K562 (cell line): ENCODE results near the gene KPNA1. TPM values are rescaled to one million over a fixed set of nuclear protein-coding genes. Genes with fewer than 3 reads are reported as not detected.

ENCODE experiments used
- ATAC-seq: fragments of 200-7000 bp; cut with Tn5 transposase; 3 replicates; pipeline ENCODE4 v1.9.1; 2020; ENCODE audit warnings: moderate library complexity
- BruUV-seq: library from RNA; stranded (reverse); fragments of 400-500 nt; replicated peaks from 2 replicates; lab custom pipeline; 2021; lab: Mats Ljungman, UMichigan
- CTCF ChIA-PET: fragments of 300-600 bp; formaldehyde crosslinking; extraction: SDS; loops from one replicate; lab custom pipeline; 2021; ENCODE audit warnings: low intra/inter-chr PET ratio; lab: Yijun Ruan, JAX
- POLR2A ChIA-PET: fragments of 300-600, 350-650 bp; sonication (Branson Sonifier 250); formaldehyde crosslinking; extraction: SDS; loops from one replicate; lab custom pipeline; 2021; ENCODE audit warnings: antibody characterized with exemption, inconsistent platforms; lab: Yijun Ruan, JAX
- DNase-seq, 4 experiments: peaks; one replicate each; pipeline versions ENCODE4 v3.0.0 to v3.0.0-alpha.2; 2011 to 2018; ENCODE audit warnings: low spot score in 3 of 4, mixed read lengths in 3 of 4; ENCODE audit errors: extremely low read depth in 1 of 4
- FAIRE-seq: peaks from 2 replicates; lab custom pipeline; 2011; peaks lifted over from hg19 to GRCh38; lab: Jason Lieb, UNC
- H2AFZ ChIP-seq: 2 replicates; pipeline ENCODE4 v1.6.0; 2011; ENCODE audit warnings: low read depth, low read length, control low read depth, inconsistent platforms
- H3K27ac ChIP-seq: fragments of 200-600 bp; 3 replicates; pipeline ENCODE4 v1.8.0; 2011; ENCODE audit warnings: low read depth, mild to moderate bottlenecking, control low read depth, inconsistent platforms, low read length, moderate library complexity, mixed read lengths; ENCODE audit errors: extremely low read depth
- H3K27me3 ChIP-seq, 2 experiments: fragments of 300-600 bp in 1 of 2; 2 replicates in 1 of 2; 3 replicates in 1 of 2; pipeline versions ENCODE4 v1.6.0 to v1.8.0; 2011; ENCODE audit warnings: inconsistent platforms in 2 of 2, low read length in 2 of 2, mild to moderate bottlenecking in 1 of 2, mixed read lengths in 1 of 2, moderate library complexity in 1 of 2; ENCODE audit not compliant: control insufficient read depth in 2 of 2, insufficient read depth in 2 of 2
- H3K36me3 ChIP-seq: fragments of 300-600 bp; 3 replicates; pipeline ENCODE4 v1.8.0; 2011; ENCODE audit warnings: mild to moderate bottlenecking, low read length, inconsistent platforms; ENCODE audit not compliant: control insufficient read depth, insufficient read depth
- H3K4me1 ChIP-seq, 2 experiments: fragments of 200-600 bp in 1 of 2; replicated peaks in 1 of 2; 2 replicates in 1 of 2; 3 replicates in 1 of 2; pipeline versions ENCODE4 v1.5.1 to v1.8.0; 2011; ENCODE audit warnings: inconsistent platforms in 2 of 2, low read length in 2 of 2, mild to moderate bottlenecking in 1 of 2, mixed read lengths in 1 of 2, moderate library complexity in 1 of 2; ENCODE audit not compliant: control insufficient read depth in 2 of 2, insufficient read depth in 2 of 2
- H3K4me2 ChIP-seq: 2 replicates; pipeline ENCODE4 v1.6.1; 2011; ENCODE audit warnings: low read length, control low read depth, inconsistent platforms, mixed read lengths; ENCODE audit not compliant: insufficient read depth
- H3K4me3 ChIP-seq: fragments of 200-600 bp; sonication (generic), shearing (Covaris generic); 2 replicates; pipeline ENCODE4 v1.5.1; 2016; ENCODE audit warnings: control low read depth, inconsistent platforms
- H3K79me2 ChIP-seq: fragments of 200-600 bp; 3 replicates; pipeline ENCODE4 v1.8.0; 2011; ENCODE audit warnings: low read length, inconsistent platforms; ENCODE audit not compliant: control insufficient read depth, insufficient read depth
- H3K9ac ChIP-seq, 2 experiments: 2 replicates each; pipeline versions ENCODE4 v1.6.0 to v1.6.1; 2011; ENCODE audit warnings: low read depth in 2 of 2, low read length in 2 of 2, control low read depth in 1 of 2, inconsistent platforms in 1 of 2, mild to moderate bottlenecking in 1 of 2, mixed read lengths in 1 of 2; ENCODE audit not compliant: insufficient read depth in 1 of 2
- H3K9me1 ChIP-seq: one replicate; pipeline ENCODE4 v1.6.0; 2011; ENCODE audit warnings: inconsistent platforms, mild to moderate bottlenecking, low read length, moderate library complexity; ENCODE audit not compliant: control insufficient read depth, insufficient read depth
- H3K9me3 ChIP-seq: replicated peaks from 2 replicates; pipeline ENCODE4 v1.5.1; 2011; ENCODE audit warnings: low read depth, low read length, inconsistent platforms; ENCODE audit not compliant: control insufficient read depth, insufficient read depth
- H4K20me1 ChIP-seq: replicated peaks from 2 replicates; pipeline ENCODE4 v1.6.1; 2011; ENCODE audit warnings: low read length, inconsistent platforms, mixed read lengths; ENCODE audit not compliant: control insufficient read depth, insufficient read depth
- BRCA1 ChIP-seq, 2 experiments: fragments of 450-650 bp in 1 of 2; sonication (generic) in 1 of 2; formaldehyde crosslinking in 1 of 2; IDR thresholded peaks; 2 replicates each; pipeline versions ENCODE4 v1.5.0 to v1.6.1; 2017 to 2020; ENCODE audit warnings: mild to moderate bottlenecking in 1 of 2, missing genetic modification reagents in 1 of 2
- HES1 ChIP-seq: fragments of 450-650 bp; IDR thresholded peaks from 2 replicates; pipeline ENCODE4 v1.6.1; 2016; ENCODE audit warnings: low read depth, mild to moderate bottlenecking, moderate library complexity
- POLR2A ChIP-seq: fragments of 450-650 bp; conservative IDR thresholded peaks from 2 replicates; pipeline ENCODE4 v1.6.1; 2016
- RBM25 ChIP-seq: fragments of 200-400 bp; formaldehyde crosslinking; IDR thresholded peaks from 2 replicates; pipeline ENCODE4 v1.6.1; 2018; ENCODE audit warnings: low read length, low read depth, moderate library complexity; ENCODE audit not compliant: severe bottlenecking
- SPI1 ChIP-seq: IDR thresholded peaks from 2 replicates; pipeline ENCODE4 v1.6.1; 2011; ENCODE audit warnings: low read depth, low read length, control low read depth, borderline replicate concordance
- TAF7 ChIP-seq: fragments of 450-650 bp; IDR thresholded peaks from 2 replicates; pipeline ENCODE4 v1.6.1; 2016; ENCODE audit warnings: missing genetic modification characterization, missing compliant biosample characterization
- ZNF407 ChIP-seq: fragments of 450-650 bp; IDR thresholded peaks from 2 replicates; pipeline ENCODE4 v1.6.1; 2016; ENCODE audit warnings: low read depth
- WGBS: fragments of 100-300 bp; shearing (Covaris generic); methylation state at CpG from one replicate; pipeline ENCODE4 v1.1.6; 2016; ENCODE audit warnings: low coverage, mixed read lengths; ENCODE audit not compliant: insufficient coverage; ENCODE audit errors: missing lambda C conversion rate; 5-methylcytosine and 5-hydroxymethylcytosine counted together
- in situ Hi-C: fragments of 300-500 bp; cut with MboI; formaldehyde crosslinking; loops from 4 replicates; pipeline ENCODE4 v1.15.0; 2018; ENCODE audit warnings: inconsistent platforms, mixed read lengths
- intact Hi-C: fragments of 100-400 bp; cut with micrococcal nuclease; formaldehyde crosslinking; loops from 2 replicates; pipeline ENCODE4 v1.14.2; 2022
- polyA plus RNA-seq, 8 experiments: library from polyadenylated mRNA; depleted of rRNA in 4 of 8; stranded (reverse) in 5 of 8; unstranded in 3 of 8; fragments of >200 nt; fragmentation: Nextera tagmentation in 2 of 8; fragmentation: Illumina TruSeq in 1 of 8; extraction: Ambion mirVana in 2 of 8; extraction: Trizol in 1 of 8; gene quantifications; 2 replicates each; pipeline versions ENCODE4 v1.2.1 to v1.2.3, GENCODE V29; 2011 to 2014; ENCODE audit warnings: inconsistent platforms in 1 of 8, missing spikeins in 1 of 8
- total RNA-seq, 7 experiments: library from RNA; depleted of rRNA in 6 of 7; stranded (reverse); fragments of >200 nt in 6 of 7; fragmentation: Illumina TruSeq in 2 of 7; extraction: Trizol in 2 of 7; gene quantifications; 2 replicates each; pipeline versions ENCODE4 v1.2.1 to v1.2.3, GENCODE V29; 2011 to 2021; ENCODE audit warnings: low replicate concordance in 1 of 7
- TF ChIP-seq, protein P1 (sequence below): sonication (generic); formaldehyde crosslinking; IDR thresholded peaks from 2 replicates; pipeline ENCODE4 v1.8.1; 2023; ENCODE audit warnings: mild to moderate bottlenecking, missing genetic modification reagents

Gene KPNA1
- total and polyA plus RNA-seq, 9 of the 15 experiments (the other 6 are each of a cell fraction or from before 2014, with no cell fraction given): 9.3 to 53.8 (median 33.5) TPM

DNA sequence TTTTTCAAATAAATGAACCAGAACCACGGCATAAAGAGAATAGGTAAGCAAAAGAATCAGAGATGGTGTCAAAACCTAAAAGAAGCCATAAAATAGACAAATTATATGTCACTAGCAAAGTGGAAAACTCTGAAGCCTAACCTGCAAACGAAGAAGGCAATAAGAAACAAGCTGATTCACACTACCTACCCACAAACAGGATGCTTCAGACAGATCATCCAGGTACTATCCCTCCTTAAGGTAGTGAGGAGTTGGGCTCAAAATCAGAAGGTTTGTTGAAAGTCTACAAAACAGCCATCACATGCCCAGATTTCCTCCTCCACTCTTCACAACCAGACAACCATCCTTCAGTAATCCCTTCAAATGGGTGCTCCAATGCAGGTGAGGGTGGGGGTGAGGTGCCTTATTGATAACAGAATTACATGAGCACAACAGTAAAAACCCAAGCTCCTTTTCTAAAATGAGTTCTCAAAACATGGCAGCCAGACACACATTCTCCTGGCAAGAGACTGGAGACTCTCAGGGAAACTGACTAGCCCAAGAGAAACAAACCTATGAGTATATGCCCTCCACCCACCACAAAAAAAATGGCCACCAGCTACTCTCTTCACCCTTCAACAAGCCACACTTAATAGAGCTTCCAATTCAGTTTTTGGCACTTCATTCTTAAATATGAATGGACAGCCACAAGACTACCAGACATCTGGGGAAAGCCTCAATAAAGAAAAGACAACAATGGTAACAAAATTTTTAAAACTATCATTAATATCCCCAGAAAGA, 6.4 kb downstream of the KPNA1 start:
- intact Hi-C loops: no loop called here
- POLR2A ChIA-PET: interaction anchor here (0.6 kb wide), 1 partner anchor 160 kb away, joined by 5 read pairs; no protein-coding TSS in a partner anchor
- TF ChIP-seq SPI1 (no peak), RBM25 (no peak), ZNF407 (no peak), POLR2A (no peak), HES1 (no peak), TAF7 (tag) (no peak), BRCA1 (IDR thresholded peaks at IDR 0.05) (no peak), BRCA1 (CRISPR knock-in tag; IDR thresholded peaks at IDR 0.05) (no peak)
- TF ChIP-seq, protein P1, sequence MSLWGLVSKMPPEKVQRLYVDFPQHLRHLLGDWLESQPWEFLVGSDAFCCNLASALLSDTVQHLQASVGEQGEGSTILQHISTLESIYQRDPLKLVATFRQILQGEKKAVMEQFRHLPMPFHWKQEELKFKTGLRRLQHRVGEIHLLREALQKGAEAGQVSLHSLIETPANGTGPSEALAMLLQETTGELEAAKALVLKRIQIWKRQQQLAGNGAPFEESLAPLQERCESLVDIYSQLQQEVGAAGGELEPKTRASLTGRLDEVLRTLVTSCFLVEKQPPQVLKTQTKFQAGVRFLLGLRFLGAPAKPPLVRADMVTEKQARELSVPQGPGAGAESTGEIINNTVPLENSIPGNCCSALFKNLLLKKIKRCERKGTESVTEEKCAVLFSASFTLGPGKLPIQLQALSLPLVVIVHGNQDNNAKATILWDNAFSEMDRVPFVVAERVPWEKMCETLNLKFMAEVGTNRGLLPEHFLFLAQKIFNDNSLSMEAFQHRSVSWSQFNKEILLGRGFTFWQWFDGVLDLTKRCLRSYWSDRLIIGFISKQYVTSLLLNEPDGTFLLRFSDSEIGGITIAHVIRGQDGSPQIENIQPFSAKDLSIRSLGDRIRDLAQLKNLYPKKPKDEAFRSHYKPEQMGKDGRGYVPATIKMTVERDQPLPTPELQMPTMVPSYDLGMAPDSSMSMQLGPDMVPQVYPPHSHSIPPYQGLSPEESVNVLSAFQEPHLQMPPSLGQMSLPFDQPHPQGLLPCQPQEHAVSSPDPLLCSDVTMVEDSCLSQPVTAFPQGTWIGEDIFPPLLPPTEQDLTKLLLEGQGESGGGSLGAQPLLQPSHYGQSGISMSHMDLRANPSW (CRISPR knock-in tag): no peak

More for the DNA sequence above, 6.4 kb downstream of the KPNA1 start:
- Histone ChIP-seq H3K4me2 (no peak overlapping the region), H3K9me1 (no peaks in the 10 kb centered on the region), H3K79me2 (peaks cover 100% of the 10 kb centered on the region), H4K20me1 (peaks cover 9% of the 10 kb centered on the region; the same call in 1 of the 2 replicates), H3K4me1 (peaks cover 8 to 23% of the 10 kb centered on the region in 2 experiments; a peak in 3 of 5 replicates), H3K4me3 (no peak overlapping the region), H3K36me3 (no peaks in the 10 kb centered on the region), H3K27me3 (no peaks in the 10 kb centered on the region), H2AFZ (no peak overlapping the region), H3K27ac (0 out of 3 replicates have a peak overlapping the region, but pooled peaks have one; percentile 40), H3K9ac (no peak overlapping the region), H3K9me3 (no peaks in the 10 kb centered on the region)
- FAIRE-seq (peak; percentile 37), DNase-seq (no peak), ATAC-seq (no peak; the same call in 2 of the 3 replicates)
- CTCF ChIA-PET: no interaction called here
- BruUV-seq: no TSS peak
- in situ Hi-C loops: no loop called here
- 43% methylated on average over 2 of the region's 2 CpGs for WGBS
